CD8-positive, alpha-beta memory T cell (primary cell): ENCODE results near the gene RAI1. TPM values are rescaled to one million over a fixed set of nuclear protein-coding genes. Genes with fewer than 3 reads are reported as not detected.

Experiments
- CTCF ChIA-PET: fragments of 350-600 bp; sonication (Branson Sonifier 250); formaldehyde crosslinking; loops from one replicate; lab custom pipeline; 2021; ENCODE audit warnings: antibody characterized with exemption; lab: Charles Lee
- POLR2A ChIA-PET: fragments of 350-600 bp; sonication (Branson Sonifier 250); formaldehyde crosslinking; loops from one replicate; lab custom pipeline; 2021; ENCODE audit warnings: antibody characterized with exemption; lab: Charles Lee
- DNase-seq, 5 donors: peaks; one replicate each; pipeline versions ENCODE4 v3.0.0 to v3.0.0-alpha.2; 2020 to 2022; ENCODE audit warnings: mixed read lengths in 1 of 5
- H3K27ac ChIP-seq: one replicate; pipeline ENCODE4 v1.7.0; 2013; ENCODE audit warnings: low read depth, mild to moderate bottlenecking, low read length, moderate library complexity
- H3K27me3 ChIP-seq: 2 replicates; pipeline ENCODE4 v1.7.0; 2013; ENCODE audit warnings: low read length, mild to moderate bottlenecking; ENCODE audit not compliant: insufficient read depth, poor library complexity, severe bottlenecking
- H3K36me3 ChIP-seq: 2 replicates; pipeline ENCODE4 v1.7.0; 2013; ENCODE audit warnings: mild to moderate bottlenecking, low read length, moderate library complexity; ENCODE audit not compliant: insufficient read depth
- H3K4me1 ChIP-seq: 2 replicates; pipeline ENCODE4 v1.7.0; 2013; ENCODE audit warnings: mild to moderate bottlenecking, low read length, moderate library complexity; ENCODE audit not compliant: insufficient read depth
- H3K4me3 ChIP-seq: 2 replicates; pipeline ENCODE4 v1.7.0; 2013; ENCODE audit warnings: mild to moderate bottlenecking, low read length
- H3K9me3 ChIP-seq: 2 replicates; pipeline ENCODE4 v1.7.0; 2013; ENCODE audit warnings: mild to moderate bottlenecking, low read length
- H3K27ac Mint-ChIP-seq, 8 donors: one replicate each; pipeline ENCODE4 v1.8.0; 2020 to 2021; ENCODE audit warnings: mixed read lengths in 8 of 8, mild to moderate bottlenecking in 6 of 8, inconsistent platforms in 3 of 8, moderate library complexity in 3 of 8
- H3K27me3 Mint-ChIP-seq, 2 donors: one replicate each; pipeline ENCODE4 v1.8.0; 2020 to 2021; ENCODE audit warnings: mixed read lengths in 2 of 2, mild to moderate bottlenecking in 1 of 2, moderate library complexity in 1 of 2
- H3K36me3 Mint-ChIP-seq, 3 donors: one replicate each; pipeline ENCODE4 v1.8.0; 2020 to 2021; ENCODE audit warnings: mixed read lengths in 3 of 3, inconsistent platforms in 1 of 3, mild to moderate bottlenecking in 1 of 3
- H3K4me1 Mint-ChIP-seq, 3 donors: one replicate each; pipeline ENCODE4 v1.8.0; 2020 to 2021; ENCODE audit warnings: mixed read lengths in 3 of 3, inconsistent platforms in 1 of 3, mild to moderate bottlenecking in 1 of 3
- H3K4me3 Mint-ChIP-seq, 7 donors: one replicate each; pipeline ENCODE4 v1.8.0; 2020 to 2021; ENCODE audit warnings: mixed read lengths in 7 of 7, mild to moderate bottlenecking in 6 of 7, moderate library complexity in 4 of 7, inconsistent platforms in 2 of 7
- H3K9me3 Mint-ChIP-seq, 5 donors: one replicate each; pipeline ENCODE4 v1.8.0; 2020 to 2022; ENCODE audit warnings: mixed read lengths in 5 of 5, mild to moderate bottlenecking in 3 of 5, moderate library complexity in 2 of 5, inconsistent platforms in 1 of 5
- polyA plus RNA-seq: library from polyadenylated mRNA; unstranded; fragments of 300-500 nt; fragmentation: Illumina TruSeq; gene quantifications from one replicate; pipeline ENCODE4 v1.2.3, GENCODE V29; 2021
- total RNA-seq, 2 experiments: library from RNA; stranded (reverse); gene quantifications; one replicate each; pipeline ENCODE4 v1.2.3, GENCODE V29; 2021

RAI1 gene
- total and polyA plus RNA-seq, 3 experiments from 2014 or later: 5.6 to 20.2 (median 19.7) TPM

DNA sequence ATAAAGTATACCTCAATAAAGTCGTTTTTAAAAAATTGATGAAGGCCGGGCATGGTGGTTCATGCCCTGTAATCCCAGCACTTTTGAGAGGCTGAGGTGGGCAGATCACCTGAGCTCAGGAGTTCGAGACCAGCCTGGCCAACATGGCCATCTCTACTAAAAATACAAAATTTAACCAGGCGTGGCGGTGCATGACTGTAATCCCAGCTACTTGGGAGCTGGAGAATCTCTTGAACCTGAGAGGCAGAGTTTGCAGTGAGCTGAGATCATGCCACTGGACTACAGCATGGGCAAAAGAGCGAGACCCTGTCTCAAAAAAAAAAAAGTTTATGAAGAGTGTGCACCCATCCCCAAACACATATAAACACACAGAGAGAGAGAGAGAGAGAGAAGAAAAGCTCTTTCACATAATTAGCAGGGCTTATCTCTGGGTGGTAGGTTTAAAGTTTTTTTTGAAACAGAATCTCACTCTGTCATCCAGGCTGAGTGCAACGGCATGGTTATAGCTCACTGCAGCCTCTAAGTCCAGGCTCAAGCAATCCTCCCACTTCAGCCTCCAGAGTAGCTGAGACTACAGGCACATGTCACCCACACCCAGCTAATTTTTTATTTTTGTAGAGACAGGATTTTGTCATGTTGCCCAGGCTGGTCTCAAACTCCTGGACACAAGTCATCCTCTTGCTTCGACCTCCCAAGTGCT is 152.6 kb downstream of the RAI1 start:
- peaks cover 0 to 16% (median 4%) of the 10 kb centered on the region in 3 donors for H3K36me3 Mint-ChIP-seq
- CTCF ChIA-PET: interaction anchor here (1.2 to 3.3 kb wide), 3 partner anchors 12 to 28 kb away, joined by 3 to 21 read pairs (median 3); no protein-coding TSS in a partner anchor
- peaks cover 0 to 3% (median 0%) of the 10 kb centered on the region in 5 donors for H3K9me3 Mint-ChIP-seq
- peak overlapping the region; percentile 97 for H3K27ac ChIP-seq
- H3K4me1 Mint-ChIP-seq: peaks cover 48 to 72% (median 54%) of the 10 kb centered on the region in 3 donors
- H3K27me3 ChIP-seq: no peaks in the 10 kb centered on the region
- peak overlapping the region in 7 of 8 donors; percentile 77 to 99 (median 97) for H3K27ac Mint-ChIP-seq
- no peak overlapping the region for H3K4me3 ChIP-seq
- POLR2A ChIA-PET: interaction anchor here (0.6 kb wide), 1 partner anchor 676 kb away, joined by 4 read pairs; no protein-coding TSS in a partner anchor
- H3K36me3 ChIP-seq: peaks cover 7% of the 10 kb centered on the region
- DNase-seq: no peak
- peaks cover 44% of the 10 kb centered on the region for H3K4me1 ChIP-seq
- H3K9me3 ChIP-seq: no peaks in the 10 kb centered on the region
- peaks cover 0 to 7% of the 10 kb centered on the region in 2 donors for H3K27me3 Mint-ChIP-seq
- H3K4me3 Mint-ChIP-seq: peak overlapping the region; percentile 5 to 90 (median 87)

DNA sequence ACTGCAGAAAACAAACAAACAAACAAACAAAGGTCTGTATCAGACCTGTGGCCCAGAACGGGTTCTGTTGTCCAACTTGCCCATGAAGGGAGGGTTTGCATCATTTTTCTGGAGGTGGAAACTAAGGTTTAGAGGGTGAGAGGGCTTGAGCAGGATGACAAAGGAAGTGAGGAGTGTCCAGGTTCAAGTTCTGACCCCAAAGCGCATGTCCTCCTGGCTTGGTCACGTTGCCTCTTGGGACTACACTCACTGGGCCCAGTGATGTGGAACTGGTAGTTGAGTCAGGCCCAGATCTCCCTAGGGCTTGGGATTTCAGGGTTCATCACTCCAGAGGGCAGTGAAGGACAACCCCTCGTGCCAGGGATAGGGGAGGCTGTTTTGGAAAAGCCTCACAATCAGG is 153.7 kb downstream of the RAI1 start:
- H3K4me3 ChIP-seq: no peak overlapping the region
- Mint-ChIP-seq H3K4me3 (peak overlapping the region; percentile 32 to 90 (median 88)), H3K4me1 (peaks cover 53 to 74% (median 61%) of the 10 kb centered on the region in 3 donors), H3K27me3 (peaks cover 0 to 7% of the 10 kb centered on the region in 2 donors), H3K36me3 (peaks cover 0 to 16% (median 4%) of the 10 kb centered on the region in 3 donors), H3K27ac (peak overlapping the region; percentile 82 to 99 (median 97)), H3K9me3 (peaks cover 0 to 3% (median 0%) of the 10 kb centered on the region in 5 donors)
- POLR2A ChIA-PET: interaction anchor here (2.0 kb wide), 1 partner anchor 11 kb away, joined by 6 read pairs; no protein-coding TSS in a partner anchor
- peaks cover 54% of the 10 kb centered on the region for H3K4me1 ChIP-seq
- no peak for DNase-seq
- no peaks in the 10 kb centered on the region for H3K27me3 ChIP-seq
- H3K9me3 ChIP-seq: no peaks in the 10 kb centered on the region
- CTCF ChIA-PET: interaction anchor here (1.2 to 3.3 kb wide), 3 partner anchors 12 to 22 kb away, joined by 6 to 21 read pairs (median 13); no protein-coding TSS in a partner anchor
- peak overlapping the region; percentile 97 for H3K27ac ChIP-seq
- peaks cover 7% of the 10 kb centered on the region for H3K36me3 ChIP-seq

GRCh38 chr17:17835415-17836249 is 154.4 kb downstream of the RAI1 start:
- Mint-ChIP-seq H3K27me3 (peaks cover 0 to 7% of the 10 kb centered on the region in 2 donors), H3K4me1 (peaks cover 53 to 71% (median 57%) of the 10 kb centered on the region in 3 donors), H3K36me3 (peaks cover 0 to 16% (median 4%) of the 10 kb centered on the region in 3 donors), H3K9me3 (peaks cover 0 to 3% (median 0%) of the 10 kb centered on the region in 5 donors), H3K27ac (peak overlapping the region; percentile 90 to 99 (median 98)), H3K4me3 (peak overlapping the region; percentile 82 to 94 (median 88))
- DNase-seq: no peak
- POLR2A ChIA-PET: interaction anchor here (0.5 to 2.0 kb wide), 12 partner anchors 8 to 154 kb away, joined by 3 to 23 read pairs (median 5); partner anchors contain the start of genes DRC3, RAI1 and TOM1L2
- Histone ChIP-seq H3K27ac (peak overlapping the region; percentile 97), H3K4me1 (peaks cover 58% of the 10 kb centered on the region), H3K9me3 (no peaks in the 10 kb centered on the region), H3K4me3 (peak overlapping the region; percentile 47), H3K36me3 (peaks cover 7% of the 10 kb centered on the region), H3K27me3 (no peaks in the 10 kb centered on the region)
- CTCF ChIA-PET: interaction anchor here (0.8 to 3.3 kb wide), 10 partner anchors 8 to 153 kb away, joined by 3 to 21 read pairs (median 6); no protein-coding TSS in a partner anchor

DNA sequence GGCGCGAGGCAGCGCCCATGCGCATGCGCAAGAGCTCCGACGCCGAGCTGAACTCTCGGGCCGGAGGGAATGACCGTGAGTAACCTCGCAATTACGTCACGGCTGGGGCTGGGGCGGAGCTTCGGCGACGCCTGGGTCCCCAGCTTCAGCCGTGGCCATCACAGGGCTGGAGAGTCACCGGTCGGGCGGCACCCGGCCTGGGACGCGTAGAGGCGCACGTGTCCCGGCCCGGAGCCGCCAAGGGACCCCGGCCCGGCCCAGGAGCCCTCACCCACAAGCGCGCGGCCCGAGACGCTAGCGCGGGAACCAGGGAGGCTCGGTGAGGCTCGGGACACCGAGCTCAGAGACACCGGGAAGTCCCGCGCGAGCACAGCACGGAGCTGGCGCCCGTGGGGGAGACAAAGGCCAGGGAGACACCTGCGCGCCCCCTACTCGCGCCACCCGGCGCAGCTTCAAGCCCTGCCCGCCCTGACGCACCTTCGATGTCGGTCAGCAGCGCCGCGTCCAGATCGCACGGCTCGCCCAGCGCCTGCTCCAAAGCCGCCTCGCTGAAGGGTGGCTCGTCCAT is 155.1 kb downstream of the RAI1 start:
- peak overlapping the region; percentile 97 for H3K27ac ChIP-seq
- peak overlapping the region; percentile 47 for H3K4me3 ChIP-seq
- peaks cover 7% of the 10 kb centered on the region for H3K36me3 ChIP-seq
- H3K4me1 ChIP-seq: peaks cover 65% of the 10 kb centered on the region
- peaks cover 0 to 12% (median 4%) of the 10 kb centered on the region in 3 donors for H3K36me3 Mint-ChIP-seq
- peak; percentile 96 to 98 (median 98) for DNase-seq
- peak overlapping the region; percentile 82 to 94 (median 88) for H3K4me3 Mint-ChIP-seq
- H3K4me1 Mint-ChIP-seq: peaks cover 55 to 72% (median 58%) of the 10 kb centered on the region in 3 donors
- ChIA-PET POLR2A (interaction anchor here (0.5 to 2.0 kb wide), 12 partner anchors 9 to 154 kb away, joined by 3 to 23 read pairs (median 5); partner anchors contain the start of genes DRC3, RAI1 and TOM1L2), CTCF (interaction anchor here (0.8 to 3.3 kb wide), 11 partner anchors 9 to 154 kb away, joined by 3 to 21 read pairs (median 6); no protein-coding TSS in a partner anchor)
- H3K27me3 ChIP-seq: no peaks in the 10 kb centered on the region
- peaks cover 0 to 7% of the 10 kb centered on the region in 2 donors for H3K27me3 Mint-ChIP-seq
- H3K9me3 ChIP-seq: no peaks in the 10 kb centered on the region
- H3K9me3 Mint-ChIP-seq: peaks cover 0 to 3% (median 0%) of the 10 kb centered on the region in 5 donors
- H3K27ac Mint-ChIP-seq: peak overlapping the region; percentile 90 to 99 (median 98)

GRCh38 chr17:17836818-17837379 is 155.6 kb downstream of the RAI1 start, which contains the start of gene SREBF1:
TSS of gene SREBF1 (minus strand) at chr17:17836986. CDS start at chr17:17836817, 169 bp downstream.
- Histone ChIP-seq H3K4me1 (peaks cover 65% of the 10 kb centered on the region), H3K27ac (peak within 1 kb of the TSS; percentile 97), H3K9me3 (no peaks in the 10 kb centered on the region), H3K36me3 (peaks cover 3% of the 10 kb centered on the region), H3K27me3 (no peaks in the 10 kb centered on the region), H3K4me3 (peak within 1 kb of the TSS; percentile 47)
- DNase-seq: peak; percentile 53 to 75 (median 66)
- H3K9me3 Mint-ChIP-seq: peaks cover 0 to 3% (median 0%) of the 10 kb centered on the region in 5 donors
- H3K36me3 Mint-ChIP-seq: peaks cover 0 to 12% (median 4%) of the 10 kb centered on the region in 3 donors
- peak within 1 kb of the TSS; percentile 86 to 94 (median 88) for H3K4me3 Mint-ChIP-seq
- peaks cover 0 to 7% of the 10 kb centered on the region in 2 donors for H3K27me3 Mint-ChIP-seq
- H3K4me1 Mint-ChIP-seq: peaks cover 55 to 72% (median 58%) of the 10 kb centered on the region in 3 donors
- POLR2A ChIA-PET: interaction anchor here (1.0 to 2.0 kb wide), 8 partner anchors 9 to 155 kb away, joined by 3 to 23 read pairs (median 5); partner anchors contain the start of genes DRC3, RAI1 and TOM1L2
- peak within 1 kb of the TSS; percentile 90 to 99 (median 98) for H3K27ac Mint-ChIP-seq
- CTCF ChIA-PET: interaction anchor here (0.9 to 3.3 kb wide), 6 partner anchors 12 to 74 kb away, joined by 3 to 21 read pairs (median 6); no protein-coding TSS in a partner anchor

GRCh38 chr17:17837380-17837821 is 156.1 kb downstream of the RAI1 start:
- DNase-seq: no peak
- ChIA-PET POLR2A (interaction anchor here (0.6 to 1.7 kb wide), 5 partner anchors 12 to 155 kb away, joined by 3 to 23 read pairs (median 4); partner anchors contain the start of gene RAI1), CTCF (interaction anchor here (1.1 to 1.3 kb wide), 2 partner anchors 12 to 25 kb away, joined by 5 read pairs; no protein-coding TSS in a partner anchor)
- H3K9me3 Mint-ChIP-seq: peaks cover 0 to 3% (median 0%) of the 10 kb centered on the region in 5 donors
- H3K36me3 ChIP-seq: no peaks in the 10 kb centered on the region
- H3K36me3 Mint-ChIP-seq: peaks cover 0 to 7% (median 0%) of the 10 kb centered on the region in 3 donors
- H3K4me3 Mint-ChIP-seq: peak overlapping the region; percentile 86 to 94 (median 88)
- peak overlapping the region; percentile 89 to 99 (median 97) for H3K27ac Mint-ChIP-seq
- no peaks in the 10 kb centered on the region for H3K27me3 ChIP-seq
- H3K27me3 Mint-ChIP-seq: peaks cover 0 to 7% of the 10 kb centered on the region in 2 donors
- no peaks in the 10 kb centered on the region for H3K9me3 ChIP-seq
- H3K4me1 Mint-ChIP-seq: peaks cover 51 to 68% (median 54%) of the 10 kb centered on the region in 3 donors
- H3K4me1 ChIP-seq: peaks cover 65% of the 10 kb centered on the region
- H3K27ac ChIP-seq: peak overlapping the region; percentile 97
- peak overlapping the region; percentile 47 for H3K4me3 ChIP-seq
